Activated CD8-positive, alpha-beta T cell treated with anti-CD3 and anti-CD28 coated beads for 36 hours (primary cell): ENCODE measurements around the gene PRKAG2. TPM values are rescaled to one million over a fixed set of nuclear protein-coding genes. Genes with fewer than 3 reads are reported as not detected.

ENCODE experiments used
- ATAC-seq: fragments of 200-7000 bp; cut with Tn5 transposase; one replicate; pipeline ENCODE4 v1.10.0; 2021; ENCODE audit warnings: mild to moderate bottlenecking, moderate library complexity
- CTCF ChIA-PET: fragments of 350-600 bp; sonication (Branson Sonifier 250); formaldehyde crosslinking; loops from one replicate; lab custom pipeline; 2021; ENCODE audit warnings: antibody characterized with exemption; lab: Charles Lee
- POLR2A ChIA-PET: fragments of 350-600 bp; sonication (Branson Sonifier 250); formaldehyde crosslinking; loops from one replicate; lab custom pipeline; 2021; ENCODE audit warnings: antibody characterized with exemption; lab: Charles Lee
- DNase-seq: peaks from one replicate; pipeline ENCODE4 v3.0.0-alpha.2; 2020
- H3K27ac Mint-ChIP-seq: one replicate; pipeline ENCODE4 v1.8.0; 2021; ENCODE audit warnings: mild to moderate bottlenecking, mixed read lengths
- H3K27me3 Mint-ChIP-seq: one replicate; pipeline ENCODE4 v1.8.0; 2021; ENCODE audit warnings: mixed read lengths
- H3K36me3 Mint-ChIP-seq: one replicate; pipeline ENCODE4 v1.8.0; 2021; ENCODE audit warnings: low read depth, mixed read lengths
- H3K4me1 Mint-ChIP-seq: one replicate; pipeline ENCODE4 v1.8.0; 2021; ENCODE audit warnings: low read depth, mixed read lengths
- H3K4me3 Mint-ChIP-seq: one replicate; pipeline ENCODE4 v1.8.0; 2021; ENCODE audit warnings: mild to moderate bottlenecking, moderate library complexity, mixed read lengths
- H3K9me3 Mint-ChIP-seq: one replicate; pipeline ENCODE4 v1.8.0; 2021; ENCODE audit warnings: mixed read lengths
- CTCF ChIP-seq: fragments of 200-600 bp; IDR thresholded peaks from one replicate; pipeline ENCODE4 v1.8.0; 2022; ENCODE audit warnings: antibody characterized with exemption, mild to moderate bottlenecking
- intact Hi-C: fragments of 100-400 bp; cut with micrococcal nuclease; formaldehyde crosslinking; loops from one replicate; pipeline ENCODE4 v1.10.0; 2022
- total RNA-seq, 2 experiments: library from RNA; stranded (reverse); gene quantifications; one replicate each; pipeline ENCODE4 v1.2.3, GENCODE V29; 2021

The PRKAG2 gene
- total RNA-seq, 2 experiments from 2014 or later: 17.0 to 19.2 TPM

GRCh38 chr7:151872531-151873401, 4.1 kb downstream of the PRKAG2 start:
- DNase-seq: no peak
- Mint-ChIP-seq H3K4me1 (peaks cover 25% of the 10 kb centered on the region), H3K27me3 (no peaks in the 10 kb centered on the region), H3K36me3 (no peaks in the 10 kb centered on the region), H3K9me3 (no peaks in the 10 kb centered on the region), H3K4me3 (no peak overlapping the region), H3K27ac (no peak overlapping the region)
- ChIA-PET POLR2A (no interaction called here), CTCF (no interaction called here)
- ATAC-seq: no peak
- TF ChIP-seq CTCF: no peak
- intact Hi-C loops: no loop called here

- Mint-ChIP-seq H3K27ac (no peak overlapping the region), H3K9me3 (no peaks in the 10 kb centered on the region)
- CTCF ChIA-PET: no interaction called here
These were observed 5.0 kb downstream of the PRKAG2 start for GRCh38 chr7:151871904-151872303.

GRCh38 chr7:151871189-151871735, 5.7 kb downstream of the PRKAG2 start:
- peaks cover 25% of the 10 kb centered on the region for H3K4me1 Mint-ChIP-seq
- TF ChIP-seq CTCF: no peak
- intact Hi-C loops: no loop called here
- ChIA-PET POLR2A (interaction anchor here (1.4 kb wide), 1 partner anchor 12 kb away, joined by 3 read pairs; no protein-coding TSS in a partner anchor), CTCF (no interaction called here)
- no peak for ATAC-seq
- H3K27me3 Mint-ChIP-seq: no peaks in the 10 kb centered on the region
- H3K27ac Mint-ChIP-seq: no peak overlapping the region
- H3K4me3 Mint-ChIP-seq: no peak overlapping the region
- H3K36me3 Mint-ChIP-seq: no peaks in the 10 kb centered on the region
- H3K9me3 Mint-ChIP-seq: no peaks in the 10 kb centered on the region
- DNase-seq: no peak

More at GRCh38 chr7:151871904-151872303, 5.0 kb downstream of the PRKAG2 start:
- POLR2A ChIA-PET: no interaction called here
- no peak for ATAC-seq
- no peaks in the 10 kb centered on the region for H3K36me3 Mint-ChIP-seq
- peaks cover 25% of the 10 kb centered on the region for H3K4me1 Mint-ChIP-seq
- TF ChIP-seq CTCF: no peak
- H3K4me3 Mint-ChIP-seq: no peak overlapping the region
- no peak for DNase-seq
- intact Hi-C loops: no loop called here
- H3K27me3 Mint-ChIP-seq: no peaks in the 10 kb centered on the region

- H3K4me1 Mint-ChIP-seq: peaks cover 25% of the 10 kb centered on the region
These were observed 6.7 kb downstream of the PRKAG2 start for GRCh38 chr7:151869968-151870918.

More at GRCh38 chr7:151869968-151870918, 6.7 kb downstream of the PRKAG2 start:
- H3K9me3 Mint-ChIP-seq: no peaks in the 10 kb centered on the region
- H3K27me3 Mint-ChIP-seq: no peaks in the 10 kb centered on the region
- H3K36me3 Mint-ChIP-seq: no peaks in the 10 kb centered on the region
- no peak overlapping the region for H3K27ac Mint-ChIP-seq
- ATAC-seq (no peak), DNase-seq (no peak)
- no peak overlapping the region for H3K4me3 Mint-ChIP-seq
- intact Hi-C loops: no loop called here
- TF ChIP-seq CTCF: no peak
- ChIA-PET POLR2A (interaction anchor here (1.4 kb wide), 1 partner anchor 11 kb away, joined by 3 read pairs; no protein-coding TSS in a partner anchor), CTCF (interaction anchor here (1.0 to 1.3 kb wide), 3 partner anchors 30 to 112 kb away, joined by 3 to 4 read pairs (median 3); no protein-coding TSS in a partner anchor)
